ENCODE results near the gene MYO9A.

MYO9A gene, protein sequence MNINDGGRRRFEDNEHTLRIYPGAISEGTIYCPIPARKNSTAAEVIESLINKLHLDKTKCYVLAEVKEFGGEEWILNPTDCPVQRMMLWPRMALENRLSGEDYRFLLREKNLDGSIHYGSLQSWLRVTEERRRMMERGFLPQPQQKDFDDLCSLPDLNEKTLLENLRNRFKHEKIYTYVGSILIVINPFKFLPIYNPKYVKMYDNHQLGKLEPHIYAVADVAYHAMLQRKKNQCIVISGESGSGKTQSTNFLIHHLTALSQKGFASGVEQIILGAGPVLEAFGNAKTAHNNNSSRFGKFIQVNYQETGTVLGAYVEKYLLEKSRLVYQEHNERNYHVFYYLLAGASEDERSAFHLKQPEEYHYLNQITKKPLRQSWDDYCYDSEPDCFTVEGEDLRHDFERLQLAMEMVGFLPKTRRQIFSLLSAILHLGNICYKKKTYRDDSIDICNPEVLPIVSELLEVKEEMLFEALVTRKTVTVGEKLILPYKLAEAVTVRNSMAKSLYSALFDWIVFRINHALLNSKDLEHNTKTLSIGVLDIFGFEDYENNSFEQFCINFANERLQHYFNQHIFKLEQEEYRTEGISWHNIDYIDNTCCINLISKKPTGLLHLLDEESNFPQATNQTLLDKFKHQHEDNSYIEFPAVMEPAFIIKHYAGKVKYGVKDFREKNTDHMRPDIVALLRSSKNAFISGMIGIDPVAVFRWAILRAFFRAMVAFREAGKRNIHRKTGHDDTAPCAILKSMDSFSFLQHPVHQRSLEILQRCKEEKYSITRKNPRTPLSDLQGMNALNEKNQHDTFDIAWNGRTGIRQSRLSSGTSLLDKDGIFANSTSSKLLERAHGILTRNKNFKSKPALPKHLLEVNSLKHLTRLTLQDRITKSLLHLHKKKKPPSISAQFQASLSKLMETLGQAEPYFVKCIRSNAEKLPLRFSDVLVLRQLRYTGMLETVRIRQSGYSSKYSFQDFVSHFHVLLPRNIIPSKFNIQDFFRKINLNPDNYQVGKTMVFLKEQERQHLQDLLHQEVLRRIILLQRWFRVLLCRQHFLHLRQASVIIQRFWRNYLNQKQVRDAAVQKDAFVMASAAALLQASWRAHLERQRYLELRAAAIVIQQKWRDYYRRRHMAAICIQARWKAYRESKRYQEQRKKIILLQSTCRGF (N-terminal part only)

DNA sequence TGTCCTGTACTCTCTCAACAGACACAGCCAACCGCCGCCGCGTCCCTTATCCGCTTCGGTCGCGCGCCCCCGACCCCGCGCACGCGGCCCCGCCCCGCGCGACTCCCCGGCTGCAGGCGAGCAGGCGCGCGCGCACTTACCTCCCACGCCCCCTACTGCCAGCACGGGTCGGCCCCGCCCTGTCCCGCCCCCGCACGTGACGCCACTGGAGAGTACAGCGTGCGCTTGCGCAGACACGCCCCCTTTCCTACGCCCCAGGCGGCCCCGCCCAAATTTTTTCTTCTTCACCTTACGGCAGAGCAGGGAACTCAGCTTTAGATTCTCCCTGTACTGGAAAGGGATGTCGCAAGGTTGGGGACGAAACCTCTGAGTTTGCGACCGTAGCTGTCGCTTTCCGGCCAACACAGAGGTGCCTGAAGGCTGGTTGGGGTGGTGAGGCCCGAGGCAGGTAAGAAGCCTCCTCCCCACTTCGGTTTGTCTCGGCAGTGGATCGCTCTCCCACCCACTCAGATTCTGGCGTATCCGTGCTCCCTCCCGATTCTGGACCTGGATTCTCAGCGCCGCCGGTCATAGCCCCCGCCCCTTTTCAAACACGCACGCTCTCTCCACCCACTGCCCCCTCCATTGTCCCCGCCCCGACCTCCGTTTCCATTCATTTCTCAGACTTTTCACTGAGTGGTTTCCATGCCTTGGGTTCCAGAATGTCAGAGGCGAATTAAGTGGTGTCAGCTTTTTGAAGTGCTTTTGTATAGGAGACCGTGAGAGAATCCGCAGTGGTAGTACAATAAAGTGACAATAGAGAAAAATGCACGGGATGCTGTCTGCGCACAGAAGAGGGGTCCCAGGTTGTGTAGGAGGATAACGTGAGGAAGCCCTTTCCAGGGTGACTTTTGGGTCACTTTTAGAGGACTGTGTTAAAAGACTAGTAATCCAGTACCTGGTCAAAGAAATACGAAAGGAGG is at the start of gene MYO9A, which contains the start of gene SENP8:
MYO9A (minus strand) TSS at position 134 of the 962 bp plus-strand sequence. CDS start 71,587 bp downstream, outside the sequence.
SENP8 (plus strand) TSS at position 387 of the 962 bp plus-strand sequence. CDS start 21,221 bp downstream, outside the sequence.
- DNase-seq (ENCODE audit: extremely low read depth, low read depth), result peak; percentile 96
- TF ChIP-seq, protein P1, sequence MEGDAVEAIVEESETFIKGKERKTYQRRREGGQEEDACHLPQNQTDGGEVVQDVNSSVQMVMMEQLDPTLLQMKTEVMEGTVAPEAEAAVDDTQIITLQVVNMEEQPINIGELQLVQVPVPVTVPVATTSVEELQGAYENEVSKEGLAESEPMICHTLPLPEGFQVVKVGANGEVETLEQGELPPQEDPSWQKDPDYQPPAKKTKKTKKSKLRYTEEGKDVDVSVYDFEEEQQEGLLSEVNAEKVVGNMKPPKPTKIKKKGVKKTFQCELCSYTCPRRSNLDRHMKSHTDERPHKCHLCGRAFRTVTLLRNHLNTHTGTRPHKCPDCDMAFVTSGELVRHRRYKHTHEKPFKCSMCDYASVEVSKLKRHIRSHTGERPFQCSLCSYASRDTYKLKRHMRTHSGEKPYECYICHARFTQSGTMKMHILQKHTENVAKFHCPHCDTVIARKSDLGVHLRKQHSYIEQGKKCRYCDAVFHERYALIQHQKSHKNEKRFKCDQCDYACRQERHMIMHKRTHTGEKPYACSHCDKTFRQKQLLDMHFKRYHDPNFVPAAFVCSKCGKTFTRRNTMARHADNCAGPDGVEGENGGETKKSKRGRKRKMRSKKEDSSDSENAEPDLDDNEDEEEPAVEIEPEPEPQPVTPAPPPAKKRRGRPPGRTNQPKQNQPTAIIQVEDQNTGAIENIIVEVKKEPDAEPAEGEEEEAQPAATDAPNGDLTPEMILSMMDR (IDR thresholded peaks at IDR 0.05; ENCODE audit: low read depth, low read length), result no peak; the same call in none of the 2 replicates

DNA sequence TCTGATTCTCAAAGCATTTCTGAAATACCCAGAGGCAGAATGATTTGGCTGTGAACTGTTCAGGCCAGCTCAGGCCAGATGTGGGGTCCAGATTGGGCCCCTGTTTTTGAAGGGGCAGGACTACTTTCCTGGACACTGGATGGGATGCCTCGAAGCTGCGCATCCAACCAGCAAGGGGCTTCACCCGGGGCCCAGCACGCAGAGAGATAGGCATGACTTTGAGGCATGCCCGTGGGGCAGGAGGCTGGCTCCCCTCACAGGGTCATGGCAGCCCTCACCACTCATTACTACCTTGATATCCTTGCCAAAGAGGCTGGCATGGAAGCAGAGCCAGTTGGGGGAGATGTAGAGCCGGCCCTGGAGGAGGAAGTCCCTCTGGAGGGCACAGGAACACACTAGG is 49.5 kb upstream of the MYO9A start:
- TF ChIP-seq, protein P1 (IDR thresholded peaks at IDR 0.05; ENCODE audit: low read depth, low read length), result no peak
- DNase-seq (ENCODE audit: extremely low read depth, low read depth), result no peak

DNA sequence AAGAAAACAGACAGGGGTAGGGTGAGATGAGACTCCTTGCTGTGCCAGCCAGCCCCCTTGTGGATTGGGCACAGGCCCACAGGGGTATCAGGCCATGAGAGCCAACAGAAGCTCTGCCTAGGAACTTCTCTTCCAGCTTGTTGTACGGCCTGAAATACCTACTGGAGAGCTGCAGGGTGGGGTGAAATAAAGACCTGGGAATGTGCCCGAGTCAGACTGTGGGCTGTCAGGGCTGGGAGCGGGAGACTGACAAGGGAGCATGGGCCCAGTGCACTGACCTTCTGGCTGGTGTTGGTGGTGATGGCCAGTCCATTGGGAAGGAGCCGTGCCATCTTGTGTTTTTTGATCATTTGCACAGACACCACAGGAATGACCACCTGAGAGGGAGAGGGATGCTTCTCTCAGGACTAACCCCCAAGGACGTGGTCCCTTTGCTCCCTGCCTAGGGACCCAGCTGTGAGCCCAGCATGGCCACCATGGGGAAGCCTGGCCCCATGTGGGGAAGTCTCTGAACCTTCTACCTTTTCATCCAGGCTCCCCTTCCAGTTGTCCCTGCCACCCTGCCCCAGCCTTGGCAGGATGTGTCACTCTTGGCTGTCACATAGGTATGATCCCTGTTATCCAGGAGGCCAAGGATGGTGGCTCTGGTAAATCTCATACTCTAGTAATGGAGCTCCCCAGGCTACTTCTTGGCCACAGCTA is 48.9 kb upstream of the MYO9A start:
- no peak for DNase-seq (ENCODE audit: extremely low read depth, low read depth)
- TF ChIP-seq, protein P1 (IDR thresholded peaks at IDR 0.05; ENCODE audit: low read depth, low read length), result no peak

DNA sequence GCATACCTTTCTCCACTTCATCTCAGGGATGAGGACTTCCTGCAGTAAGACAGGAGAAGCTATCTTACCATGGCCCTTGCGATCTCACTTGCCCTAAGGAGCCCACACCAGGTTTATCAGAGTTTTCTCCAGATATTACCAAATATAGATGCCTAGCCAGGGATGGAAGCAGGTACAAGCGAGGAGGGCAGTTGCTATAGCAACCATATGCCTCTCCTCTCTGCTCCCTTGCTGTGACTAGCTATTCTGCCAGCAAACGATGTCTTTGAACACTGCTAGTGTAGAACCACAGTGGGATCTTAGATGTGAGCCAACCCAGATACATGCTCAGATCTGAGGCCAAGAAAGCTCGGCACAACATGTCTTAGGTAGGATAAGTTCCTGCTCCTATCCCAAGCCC is 45.8 kb upstream of the MYO9A start:
- TF ChIP-seq, protein P1 (IDR thresholded peaks at IDR 0.05; ENCODE audit: low read depth, low read length), result no peak
- DNase-seq (ENCODE audit: extremely low read depth, low read depth), result no peak

DNA sequence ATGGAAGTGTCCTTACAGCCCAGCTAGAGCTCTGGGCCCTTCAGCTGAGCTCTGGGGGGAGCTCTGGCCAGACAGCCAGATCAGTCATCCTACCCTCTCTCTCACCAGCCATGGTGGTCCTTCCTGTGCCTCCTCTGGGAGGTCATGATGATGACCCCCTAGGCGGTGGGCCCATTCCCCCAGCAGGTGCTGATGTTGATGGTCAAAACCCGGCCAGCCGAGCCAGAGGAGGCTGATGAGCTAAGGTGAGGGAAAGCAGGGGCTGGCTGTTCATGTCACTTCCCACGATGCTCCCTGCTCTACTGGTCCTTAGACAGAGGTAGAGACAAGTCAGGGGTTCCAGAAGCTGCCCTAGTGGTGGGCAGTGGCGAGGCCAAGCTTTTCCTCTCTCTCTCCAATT is 44.6 kb upstream of the MYO9A start:
- TF ChIP-seq, protein P1 (IDR thresholded peaks at IDR 0.05; ENCODE audit: low read depth, low read length), result no peak
- DNase-seq (ENCODE audit: extremely low read depth, low read depth), result no peak
